ENCODE measurements around the gene CD93.

CD93 gene

GRCh38 chr20:23083553-23084220 is 2.4 kb downstream of the CD93 start:
- no peak for DNase-seq (ENCODE audit: low read depth, low spot score)

- no peak for DNase-seq (ENCODE audit: low read depth, low spot score)
Observed at GRCh38 chr20:23082846-23083552, 3.1 kb downstream of the CD93 start.

- no peak for DNase-seq (ENCODE audit: low read depth, low spot score)
Observed at GRCh38 chr20:23081263-23081819, 4.8 kb downstream of the CD93 start.

- DNase-seq (ENCODE audit: low read depth, low spot score) = no peak
Observed at GRCh38 chr20:23080521-23080920, 5.6 kb downstream of the CD93 start.

- DNase-seq (ENCODE audit: low read depth, low spot score) = no peak
Observed at GRCh38 chr20:23079926-23080325, 6.2 kb downstream of the CD93 start.

GRCh38 chr20:23079016-23079351 is 7.1 kb downstream of the CD93 start:
- DNase-seq (ENCODE audit: low read depth, low spot score) = no peak

GRCh38 chr20:23078351-23079015 is 7.6 kb downstream of the CD93 start:
- no peak for DNase-seq (ENCODE audit: low read depth, low spot score)

- no peak for DNase-seq (ENCODE audit: low read depth, low spot score)
Observed at GRCh38 chr20:23077277-23077676, 8.8 kb downstream of the CD93 start.

GRCh38 chr20:23074052-23074451 is 12.1 kb downstream of the CD93 start:
- DNase-seq (ENCODE audit: low read depth, low spot score) = no peak

GRCh38 chr20:23072892-23073586 is 13.1 kb downstream of the CD93 start:
- DNase-seq (ENCODE audit: low read depth, low spot score) = no peak

- DNase-seq (ENCODE audit: low read depth, low spot score) = no peak
Observed at GRCh38 chr20:23071996-23072395, 14.1 kb downstream of the CD93 start.

GRCh38 chr20:23071398-23071797 is 14.7 kb downstream of the CD93 start:
- no peak for DNase-seq (ENCODE audit: low read depth, low spot score)

GRCh38 chr20:23069108-23069507 is 17.0 kb downstream of the CD93 start:
- DNase-seq (ENCODE audit: low read depth, low spot score) = no peak

GRCh38 chr20:23068283-23068682 is 17.8 kb downstream of the CD93 start:
- no peak for DNase-seq (ENCODE audit: low read depth, low spot score)

- no peak for DNase-seq (ENCODE audit: low read depth, low spot score)
Observed at GRCh38 chr20:23066772-23067171, 19.4 kb downstream of the CD93 start.

GRCh38 chr20:23065266-23066201 is 20.6 kb downstream of the CD93 start:
- no peak for DNase-seq (ENCODE audit: low read depth, low spot score)

GRCh38 chr20:23063581-23063980 is 22.5 kb downstream of the CD93 start:
- DNase-seq (ENCODE audit: low read depth, low spot score) = no peak

GRCh38 chr20:23063168-23063567 is 23.0 kb downstream of the CD93 start:
- DNase-seq (ENCODE audit: low read depth, low spot score) = no peak

GRCh38 chr20:23062632-23063031 is 23.5 kb downstream of the CD93 start:
- no peak for DNase-seq (ENCODE audit: low read depth, low spot score)

GRCh38 chr20:23061734-23062561 is 24.2 kb downstream of the CD93 start:
- DNase-seq (ENCODE audit: low read depth, low spot score) = no peak
